Measurements from ENCODE around the gene SMC1B.
A peak's percentile ranks its signal among the peaks of the same experiment; 100 is the strongest.

SMC1B gene

DNA sequence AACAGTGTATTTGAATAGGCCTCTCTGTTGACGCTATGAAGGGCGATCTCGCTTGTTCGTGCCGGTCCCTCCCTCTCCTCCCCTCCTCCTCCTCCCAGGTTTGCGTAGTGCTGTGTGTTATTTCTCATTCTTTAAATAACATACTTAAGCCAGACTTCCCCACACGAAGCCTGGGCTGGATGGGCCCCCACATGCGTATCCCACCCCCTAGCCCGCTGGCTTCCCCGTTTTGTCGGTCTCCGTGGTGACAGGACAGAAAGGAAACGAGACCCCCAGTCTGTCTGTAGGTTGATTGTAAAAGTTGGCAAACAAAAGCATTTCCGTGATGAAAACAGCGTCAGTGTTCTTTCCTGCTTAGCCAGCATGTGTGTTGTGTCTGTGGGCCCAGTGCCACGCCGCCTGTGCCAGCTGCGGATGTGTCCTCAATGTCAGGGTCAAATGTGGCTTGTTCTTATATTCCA, 76.4 kb downstream of the SMC1B start:
- no peaks in the 10 kb centered on the region for H3K27me3 Mint-ChIP-seq (ENCODE audit: low read depth)
- TF ChIP-seq, protein P1, sequence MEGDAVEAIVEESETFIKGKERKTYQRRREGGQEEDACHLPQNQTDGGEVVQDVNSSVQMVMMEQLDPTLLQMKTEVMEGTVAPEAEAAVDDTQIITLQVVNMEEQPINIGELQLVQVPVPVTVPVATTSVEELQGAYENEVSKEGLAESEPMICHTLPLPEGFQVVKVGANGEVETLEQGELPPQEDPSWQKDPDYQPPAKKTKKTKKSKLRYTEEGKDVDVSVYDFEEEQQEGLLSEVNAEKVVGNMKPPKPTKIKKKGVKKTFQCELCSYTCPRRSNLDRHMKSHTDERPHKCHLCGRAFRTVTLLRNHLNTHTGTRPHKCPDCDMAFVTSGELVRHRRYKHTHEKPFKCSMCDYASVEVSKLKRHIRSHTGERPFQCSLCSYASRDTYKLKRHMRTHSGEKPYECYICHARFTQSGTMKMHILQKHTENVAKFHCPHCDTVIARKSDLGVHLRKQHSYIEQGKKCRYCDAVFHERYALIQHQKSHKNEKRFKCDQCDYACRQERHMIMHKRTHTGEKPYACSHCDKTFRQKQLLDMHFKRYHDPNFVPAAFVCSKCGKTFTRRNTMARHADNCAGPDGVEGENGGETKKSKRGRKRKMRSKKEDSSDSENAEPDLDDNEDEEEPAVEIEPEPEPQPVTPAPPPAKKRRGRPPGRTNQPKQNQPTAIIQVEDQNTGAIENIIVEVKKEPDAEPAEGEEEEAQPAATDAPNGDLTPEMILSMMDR (IDR thresholded peaks at IDR 0.05; ENCODE audit: unreplicated experiment in 3 of 3): no peak
- H3K4me3 Mint-ChIP-seq: no peak overlapping the region
- peak overlapping the region in 2 of 3 experiments; percentile 46 to 70 for H3K27ac Mint-ChIP-seq
- peaks cover 65% of the 10 kb centered on the region for H3K36me3 Mint-ChIP-seq (ENCODE audit: low read depth)
- no peaks in the 10 kb centered on the region for H3K9me3 Mint-ChIP-seq
- H3K4me1 Mint-ChIP-seq: peaks cover 31% of the 10 kb centered on the region

DNA sequence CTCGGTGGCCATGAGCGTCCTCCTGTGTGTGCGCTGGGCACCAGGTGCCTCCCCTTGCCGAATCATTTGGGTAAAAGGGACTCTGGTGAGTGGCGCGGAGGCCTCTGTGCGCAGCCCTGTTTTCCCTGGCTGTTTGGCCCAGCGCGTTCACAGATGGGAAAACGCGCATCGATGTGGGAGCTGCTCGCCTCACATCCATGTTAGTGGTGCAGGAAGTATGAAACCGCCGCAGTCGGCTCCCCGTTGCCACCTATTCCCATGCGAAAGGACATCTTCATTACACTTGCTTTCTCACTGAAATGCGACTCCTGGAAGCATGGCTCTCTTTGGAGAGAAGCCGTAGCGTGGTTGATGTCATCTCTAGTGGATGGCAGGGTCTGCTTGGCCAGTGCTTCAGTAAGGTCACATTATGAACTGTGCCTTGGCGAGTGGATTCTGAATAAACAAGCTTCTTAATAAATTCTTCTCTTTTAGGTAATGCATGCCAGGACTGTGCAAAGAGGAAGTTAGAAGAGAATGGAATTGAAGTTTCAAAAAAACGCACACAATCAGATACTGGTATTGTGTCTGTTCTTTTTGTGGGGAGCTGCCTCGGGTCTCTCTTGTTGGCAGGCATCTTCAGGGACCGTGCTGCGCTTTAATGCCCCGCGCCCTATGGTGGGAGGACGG, 77.4 kb downstream of the SMC1B start:
- Mint-ChIP-seq H3K27ac (no peak overlapping the region), H3K4me3 (no peak overlapping the region), H3K36me3 (ENCODE audit: low read depth) (peaks cover 68% of the 10 kb centered on the region), H3K9me3 (no peaks in the 10 kb centered on the region), H3K27me3 (ENCODE audit: low read depth) (peaks cover 2% of the 10 kb centered on the region), H3K4me1 (peaks cover 31% of the 10 kb centered on the region)
- TF ChIP-seq, protein P1 (IDR thresholded peaks at IDR 0.05; ENCODE audit: unreplicated experiment in 3 of 3): no peak

DNA sequence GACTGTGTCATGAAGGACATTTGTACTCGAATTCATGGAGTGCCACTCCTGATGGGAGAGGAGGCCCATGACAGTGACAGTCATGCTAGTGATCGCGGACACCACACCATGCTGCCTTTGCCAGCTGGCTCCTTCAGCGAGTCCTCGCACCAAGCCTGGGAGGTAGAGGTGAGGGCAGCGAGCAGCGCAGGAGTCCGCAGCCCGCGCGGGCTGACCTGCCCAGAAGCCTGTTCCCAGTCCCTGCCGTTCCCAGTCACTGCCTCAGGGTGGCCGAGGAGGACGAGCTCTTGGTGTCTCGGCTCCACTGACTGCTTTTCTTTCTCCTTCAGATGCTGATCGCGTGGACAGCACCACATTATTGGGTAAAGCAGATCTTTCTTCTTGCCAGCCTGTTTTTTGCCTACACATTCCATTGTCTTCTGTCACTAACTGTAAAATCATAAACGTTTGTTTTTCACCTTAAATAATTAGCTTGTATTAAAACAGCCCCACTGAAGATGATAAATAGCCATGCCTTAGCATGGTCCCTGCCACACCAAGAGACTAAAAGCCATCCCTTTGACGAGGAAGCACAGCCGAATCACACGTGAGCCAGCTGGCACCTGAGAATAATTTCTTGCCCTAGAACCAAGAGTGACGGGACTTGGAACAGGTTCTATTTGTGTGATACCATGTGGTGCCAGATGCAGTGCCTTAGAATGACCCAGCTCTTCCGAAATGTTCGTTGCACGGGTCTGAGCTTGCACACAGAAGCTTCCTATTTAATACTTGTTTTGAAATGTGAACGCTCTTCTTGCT, 78.2 kb downstream of the SMC1B start:
- TF ChIP-seq, protein P1 (IDR thresholded peaks at IDR 0.05; ENCODE audit: unreplicated experiment in 3 of 3): peak in 2 of 3 experiments; percentile 31 to 32
- Mint-ChIP-seq H3K36me3 (ENCODE audit: low read depth) (peaks cover 70% of the 10 kb centered on the region), H3K27me3 (ENCODE audit: low read depth) (peaks cover 4% of the 10 kb centered on the region), H3K4me1 (peaks cover 31% of the 10 kb centered on the region), H3K9me3 (no peaks in the 10 kb centered on the region), H3K27ac (no peak overlapping the region), H3K4me3 (no peak overlapping the region)

DNA sequence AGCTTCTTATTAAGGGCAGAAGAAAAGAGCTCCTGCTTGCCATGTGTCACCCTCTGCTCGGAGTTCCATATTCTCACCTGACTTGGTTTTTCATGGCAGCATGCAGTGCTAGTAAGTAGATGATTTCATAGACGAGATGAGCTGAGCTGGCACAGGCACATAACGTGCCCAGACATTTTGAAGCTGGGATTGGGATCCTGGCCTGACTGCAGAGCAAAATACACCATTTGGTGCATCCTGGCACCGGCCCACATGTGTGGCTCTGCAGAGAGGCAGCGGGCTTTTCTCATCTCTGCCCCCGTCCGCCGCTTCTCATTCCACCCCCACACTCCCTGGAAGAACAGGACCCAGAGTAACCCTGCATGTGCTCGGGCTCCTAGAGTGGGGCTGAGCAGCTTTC, 78.9 kb downstream of the SMC1B start:
- no peak overlapping the region for H3K27ac Mint-ChIP-seq
- H3K4me1 Mint-ChIP-seq: peaks cover 34% of the 10 kb centered on the region
- TF ChIP-seq, protein P1 (IDR thresholded peaks at IDR 0.05; ENCODE audit: unreplicated experiment in 3 of 3): no peak
- no peaks in the 10 kb centered on the region for H3K9me3 Mint-ChIP-seq
- peaks cover 65% of the 10 kb centered on the region for H3K36me3 Mint-ChIP-seq (ENCODE audit: low read depth)
- peaks cover 6% of the 10 kb centered on the region for H3K27me3 Mint-ChIP-seq (ENCODE audit: low read depth)
- no peak overlapping the region for H3K4me3 Mint-ChIP-seq

DNA sequence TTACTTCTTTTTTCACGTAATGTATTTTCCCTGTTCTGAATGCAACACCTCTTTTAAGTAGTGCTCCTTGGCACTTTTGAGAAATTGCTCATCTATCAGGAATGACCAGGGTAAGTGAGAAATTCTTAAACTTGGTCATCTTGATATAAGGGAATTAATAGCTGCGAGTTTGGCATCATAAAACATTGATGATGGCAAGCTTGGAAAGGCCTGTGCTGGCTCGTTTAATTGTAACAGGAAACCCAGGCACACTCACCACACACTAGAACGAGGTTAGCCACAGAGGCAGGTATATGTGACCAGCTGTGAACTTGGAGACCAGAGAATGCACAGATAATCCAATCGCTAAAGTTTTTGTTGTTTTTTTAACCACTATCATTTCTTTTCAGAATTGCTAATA, 79.3 kb downstream of the SMC1B start:
- H3K4me1 Mint-ChIP-seq: peaks cover 38% of the 10 kb centered on the region
- TF ChIP-seq, protein P1 (IDR thresholded peaks at IDR 0.05; ENCODE audit: unreplicated experiment in 3 of 3): no peak
- H3K36me3 Mint-ChIP-seq (ENCODE audit: low read depth): peaks cover 67% of the 10 kb centered on the region
- H3K27ac Mint-ChIP-seq: no peak overlapping the region
- H3K4me3 Mint-ChIP-seq: no peak overlapping the region
- peaks cover 6% of the 10 kb centered on the region for H3K27me3 Mint-ChIP-seq (ENCODE audit: low read depth)
- no peaks in the 10 kb centered on the region for H3K9me3 Mint-ChIP-seq
